IMR-90 (cell line): ENCODE results near the gene RGS16.

Source experiments
- BHLHE40 ChIP-seq: fragments of 150-350 bp; IDR thresholded peaks from 2 replicates; pipeline ENCODE4 v1.6.1; 2016; ENCODE audit warnings: mild to moderate bottlenecking, low read depth, low read length
- CEBPB ChIP-seq: IDR thresholded peaks from 2 replicates; pipeline ENCODE4 v1.6.1; 2012; ENCODE audit warnings: low read depth, low read length, improper control_type of control experiment
- MAFK ChIP-seq: IDR thresholded peaks from 2 replicates; pipeline ENCODE4 v1.6.1; 2012; ENCODE audit warnings: low read depth, low read length, improper control_type of control experiment
- MAZ ChIP-seq: IDR thresholded peaks from 2 replicates; pipeline ENCODE4 v1.6.1; 2012; ENCODE audit warnings: low read depth, mild to moderate bottlenecking, low read length, improper control_type of control experiment, moderate library complexity, borderline replicate concordance
- NFE2L2 ChIP-seq: fragments of 150-350 bp; IDR thresholded peaks from 2 replicates; pipeline ENCODE4 v1.6.1; 2016; ENCODE audit warnings: low read depth, mild to moderate bottlenecking, low read length
- POLR2A ChIP-seq: IDR thresholded peaks from 2 replicates; pipeline ENCODE4 v1.6.1; 2012; ENCODE audit warnings: mild to moderate bottlenecking, low read depth, low read length
- RAD21 ChIP-seq: IDR thresholded peaks from 2 replicates; pipeline ENCODE4 v1.6.1; 2012; ENCODE audit warnings: low read length, improper control_type of control experiment
- RCOR1 ChIP-seq: IDR thresholded peaks from 2 replicates; pipeline ENCODE4 v1.6.1; 2012; ENCODE audit warnings: mild to moderate bottlenecking, low read length, improper control_type of control experiment; ENCODE audit not compliant: insufficient replicate concordance
- RFX5 ChIP-seq: IDR thresholded peaks from 2 replicates; pipeline ENCODE4 v1.8.0; 2012; ENCODE audit warnings: low read depth, mild to moderate bottlenecking, low read length, moderate library complexity
- SMC3 ChIP-seq: fragments of 150-350 bp; IDR thresholded peaks from 2 replicates; pipeline ENCODE4 v1.6.1; 2016; ENCODE audit warnings: low read depth, mild to moderate bottlenecking, antibody characterized with exemption, low read length, moderate library complexity
- TF ChIP-seq, protein P1 (sequence below): conservative IDR thresholded peaks from 2 replicates; pipeline ENCODE4 v1.5.1; 2012; ENCODE audit warnings: mild to moderate bottlenecking, low read depth, low read length, improper control_type of control experiment
- TF ChIP-seq, protein P2 (sequence below): fragments of 150-350 bp; IDR thresholded peaks from 2 replicates; pipeline ENCODE4 v1.6.1; 2016; ENCODE audit warnings: low read depth, mild to moderate bottlenecking, low read length, moderate library complexity, borderline replicate concordance
- TF ChIP-seq, protein P3 (sequence below): fragments of 150-350 bp; IDR thresholded peaks from 2 replicates; pipeline ENCODE4 v1.6.1; 2017; ENCODE audit warnings: mild to moderate bottlenecking, antibody characterized with exemption, low read length, low read depth

DNA sequence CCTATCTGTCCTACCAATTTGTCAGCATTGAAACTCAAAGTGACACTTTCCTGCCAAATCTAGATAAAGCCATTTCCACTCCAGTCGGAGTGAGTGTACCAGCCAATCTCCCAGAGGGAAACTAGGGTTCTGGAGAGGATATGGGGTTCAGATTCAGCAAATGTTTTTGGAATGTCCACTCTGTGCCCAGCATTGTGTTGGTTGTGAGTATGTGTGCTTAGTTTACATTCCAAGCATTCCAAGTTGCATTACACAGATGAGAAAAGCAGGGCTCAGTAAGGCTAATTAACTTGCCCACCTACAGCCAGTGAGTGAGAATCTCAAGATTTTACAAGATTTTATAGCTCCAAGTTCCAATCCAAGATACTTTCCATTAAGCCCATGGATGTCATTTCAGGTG lies 26.4 kb upstream of the RGS16 start:
- TF ChIP-seq RAD21 (no peak), RCOR1 (no peak), POLR2A (no peak), CEBPB (no peak), SMC3 (no peak), MAFK (no peak), NFE2L2 (no peak), RFX5 (no peak), MAZ (no peak), BHLHE40 (no peak)
- TF ChIP-seq, protein P1, sequence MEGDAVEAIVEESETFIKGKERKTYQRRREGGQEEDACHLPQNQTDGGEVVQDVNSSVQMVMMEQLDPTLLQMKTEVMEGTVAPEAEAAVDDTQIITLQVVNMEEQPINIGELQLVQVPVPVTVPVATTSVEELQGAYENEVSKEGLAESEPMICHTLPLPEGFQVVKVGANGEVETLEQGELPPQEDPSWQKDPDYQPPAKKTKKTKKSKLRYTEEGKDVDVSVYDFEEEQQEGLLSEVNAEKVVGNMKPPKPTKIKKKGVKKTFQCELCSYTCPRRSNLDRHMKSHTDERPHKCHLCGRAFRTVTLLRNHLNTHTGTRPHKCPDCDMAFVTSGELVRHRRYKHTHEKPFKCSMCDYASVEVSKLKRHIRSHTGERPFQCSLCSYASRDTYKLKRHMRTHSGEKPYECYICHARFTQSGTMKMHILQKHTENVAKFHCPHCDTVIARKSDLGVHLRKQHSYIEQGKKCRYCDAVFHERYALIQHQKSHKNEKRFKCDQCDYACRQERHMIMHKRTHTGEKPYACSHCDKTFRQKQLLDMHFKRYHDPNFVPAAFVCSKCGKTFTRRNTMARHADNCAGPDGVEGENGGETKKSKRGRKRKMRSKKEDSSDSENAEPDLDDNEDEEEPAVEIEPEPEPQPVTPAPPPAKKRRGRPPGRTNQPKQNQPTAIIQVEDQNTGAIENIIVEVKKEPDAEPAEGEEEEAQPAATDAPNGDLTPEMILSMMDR, result no peak
- TF ChIP-seq, protein P2, sequence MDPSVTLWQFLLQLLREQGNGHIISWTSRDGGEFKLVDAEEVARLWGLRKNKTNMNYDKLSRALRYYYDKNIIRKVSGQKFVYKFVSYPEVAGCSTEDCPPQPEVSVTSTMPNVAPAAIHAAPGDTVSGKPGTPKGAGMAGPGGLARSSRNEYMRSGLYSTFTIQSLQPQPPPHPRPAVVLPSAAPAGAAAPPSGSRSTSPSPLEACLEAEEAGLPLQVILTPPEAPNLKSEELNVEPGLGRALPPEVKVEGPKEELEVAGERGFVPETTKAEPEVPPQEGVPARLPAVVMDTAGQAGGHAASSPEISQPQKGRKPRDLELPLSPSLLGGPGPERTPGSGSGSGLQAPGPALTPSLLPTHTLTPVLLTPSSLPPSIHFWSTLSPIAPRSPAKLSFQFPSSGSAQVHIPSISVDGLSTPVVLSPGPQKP, result no peak
- TF ChIP-seq, protein P3, sequence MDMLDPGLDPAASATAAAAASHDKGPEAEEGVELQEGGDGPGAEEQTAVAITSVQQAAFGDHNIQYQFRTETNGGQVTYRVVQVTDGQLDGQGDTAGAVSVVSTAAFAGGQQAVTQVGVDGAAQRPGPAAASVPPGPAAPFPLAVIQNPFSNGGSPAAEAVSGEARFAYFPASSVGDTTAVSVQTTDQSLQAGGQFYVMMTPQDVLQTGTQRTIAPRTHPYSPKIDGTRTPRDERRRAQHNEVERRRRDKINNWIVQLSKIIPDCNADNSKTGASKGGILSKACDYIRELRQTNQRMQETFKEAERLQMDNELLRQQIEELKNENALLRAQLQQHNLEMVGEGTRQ, result no peak
